Stomach (tissue), 4 donors: ENCODE results near the gene NDUFV1.

Experiments used
- EP300 ChIP-seq: sonication (generic); formaldehyde crosslinking; IDR thresholded peaks from one replicate; pipeline ENCODE4 v1.6.1; 2017; ENCODE audit warnings: antibody characterized with exemption
- TF ChIP-seq, protein P1 (sequence below), 7 experiments: fragments of 450-650 bp in 4 of 7; fragments of 200-600 bp in 3 of 7; sonication (generic) in 3 of 7; IDR thresholded peaks; one replicate each; pipeline ENCODE4 v1.5.1; 2016 to 2019; ENCODE audit warnings: antibody characterized with exemption in 7 of 7, control low read depth in 2 of 7, mild to moderate bottlenecking in 1 of 7

DNA sequence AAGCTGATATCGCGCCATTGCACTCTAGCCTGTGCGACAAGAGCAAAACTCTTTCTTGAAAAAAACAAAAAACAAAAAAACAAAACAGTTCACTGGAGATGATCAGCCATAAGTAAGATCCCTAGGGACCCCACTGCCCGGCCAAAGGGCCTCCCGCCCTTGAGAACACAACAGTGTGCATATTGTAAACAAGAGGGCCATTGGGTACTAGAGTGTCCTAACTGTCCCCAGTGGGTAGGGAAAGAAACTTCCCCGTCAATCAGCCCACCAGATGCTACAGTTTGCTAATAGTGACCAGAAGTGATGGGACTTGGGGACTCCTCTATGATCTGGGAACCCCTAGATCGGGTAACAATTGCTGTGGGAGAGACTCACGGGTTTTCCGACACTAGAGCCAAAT, 47.5 kb downstream of the NDUFV1 start:
- TF ChIP-seq EP300, result no peak
- TF ChIP-seq, protein P1, sequence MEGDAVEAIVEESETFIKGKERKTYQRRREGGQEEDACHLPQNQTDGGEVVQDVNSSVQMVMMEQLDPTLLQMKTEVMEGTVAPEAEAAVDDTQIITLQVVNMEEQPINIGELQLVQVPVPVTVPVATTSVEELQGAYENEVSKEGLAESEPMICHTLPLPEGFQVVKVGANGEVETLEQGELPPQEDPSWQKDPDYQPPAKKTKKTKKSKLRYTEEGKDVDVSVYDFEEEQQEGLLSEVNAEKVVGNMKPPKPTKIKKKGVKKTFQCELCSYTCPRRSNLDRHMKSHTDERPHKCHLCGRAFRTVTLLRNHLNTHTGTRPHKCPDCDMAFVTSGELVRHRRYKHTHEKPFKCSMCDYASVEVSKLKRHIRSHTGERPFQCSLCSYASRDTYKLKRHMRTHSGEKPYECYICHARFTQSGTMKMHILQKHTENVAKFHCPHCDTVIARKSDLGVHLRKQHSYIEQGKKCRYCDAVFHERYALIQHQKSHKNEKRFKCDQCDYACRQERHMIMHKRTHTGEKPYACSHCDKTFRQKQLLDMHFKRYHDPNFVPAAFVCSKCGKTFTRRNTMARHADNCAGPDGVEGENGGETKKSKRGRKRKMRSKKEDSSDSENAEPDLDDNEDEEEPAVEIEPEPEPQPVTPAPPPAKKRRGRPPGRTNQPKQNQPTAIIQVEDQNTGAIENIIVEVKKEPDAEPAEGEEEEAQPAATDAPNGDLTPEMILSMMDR (IDR thresholded peaks at IDR 0.05), result no peak
